PC-3 (cell line): ENCODE results near the gene PPHLN1.

Source experiments
- CTCF ChIP-seq: fragments of 300-600 bp; sonication (generic); conservative IDR thresholded peaks from 2 replicates; pipeline ENCODE4 v1.5.1; 2017; ENCODE audit warnings: antibody characterized with exemption, low read depth, mild to moderate bottlenecking, low read length
- EZH2 ChIP-seq: fragments of 300-600 bp; sonication (generic); IDR thresholded peaks from one replicate; pipeline ENCODE4 v1.6.1; 2017; ENCODE audit warnings: antibody characterized with exemption, mild to moderate bottlenecking, low read length; ENCODE audit not compliant: unreplicated experiment
- EZH2phosphoT487 ChIP-seq: fragments of 300-600 bp; sonication (generic); IDR thresholded peaks from 2 replicates; pipeline ENCODE4 v1.6.1; 2018; ENCODE audit warnings: mild to moderate bottlenecking, antibody characterized with exemption, low read length, borderline replicate concordance

GRCh38 chr12:42410340-42410739, 84.4 kb downstream of the PPHLN1 start:
- TF ChIP-seq CTCF = no peak
- TF ChIP-seq EZH2phosphoT487 = no peak
- no peak for TF ChIP-seq EZH2
